Measurements from ENCODE around the gene SCD.

DNA sequence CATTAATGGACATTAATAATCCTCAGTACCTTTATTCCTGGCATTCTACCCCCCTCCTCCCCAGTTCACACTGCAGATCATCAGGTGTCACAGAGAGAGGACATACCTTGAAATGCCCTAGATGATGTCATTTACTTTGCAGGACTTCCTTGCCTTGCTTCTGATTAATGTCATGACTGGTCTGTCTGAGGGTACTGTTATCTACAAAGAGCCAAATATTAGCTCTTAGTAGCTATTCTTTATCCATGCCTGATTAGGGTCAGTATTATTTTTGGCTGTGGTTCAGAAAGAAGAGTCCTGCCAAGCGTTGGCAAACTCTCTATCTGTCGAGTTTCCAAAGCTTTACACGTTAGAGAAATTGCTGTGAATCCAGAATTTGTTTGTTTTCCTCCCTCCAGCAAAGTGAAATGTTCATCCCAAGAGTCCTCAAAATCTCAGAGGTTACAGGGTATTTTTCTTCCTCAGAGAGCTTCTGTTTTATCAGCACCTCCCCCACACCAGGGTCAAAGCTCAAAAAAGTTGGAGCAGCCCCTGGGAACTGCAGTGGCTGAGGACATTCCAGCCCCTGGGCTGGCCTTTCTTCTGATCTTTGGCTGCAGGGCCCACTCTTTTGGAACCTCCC lies 12.6 kb downstream of the SCD start:
- TF ChIP-seq, protein P1, sequence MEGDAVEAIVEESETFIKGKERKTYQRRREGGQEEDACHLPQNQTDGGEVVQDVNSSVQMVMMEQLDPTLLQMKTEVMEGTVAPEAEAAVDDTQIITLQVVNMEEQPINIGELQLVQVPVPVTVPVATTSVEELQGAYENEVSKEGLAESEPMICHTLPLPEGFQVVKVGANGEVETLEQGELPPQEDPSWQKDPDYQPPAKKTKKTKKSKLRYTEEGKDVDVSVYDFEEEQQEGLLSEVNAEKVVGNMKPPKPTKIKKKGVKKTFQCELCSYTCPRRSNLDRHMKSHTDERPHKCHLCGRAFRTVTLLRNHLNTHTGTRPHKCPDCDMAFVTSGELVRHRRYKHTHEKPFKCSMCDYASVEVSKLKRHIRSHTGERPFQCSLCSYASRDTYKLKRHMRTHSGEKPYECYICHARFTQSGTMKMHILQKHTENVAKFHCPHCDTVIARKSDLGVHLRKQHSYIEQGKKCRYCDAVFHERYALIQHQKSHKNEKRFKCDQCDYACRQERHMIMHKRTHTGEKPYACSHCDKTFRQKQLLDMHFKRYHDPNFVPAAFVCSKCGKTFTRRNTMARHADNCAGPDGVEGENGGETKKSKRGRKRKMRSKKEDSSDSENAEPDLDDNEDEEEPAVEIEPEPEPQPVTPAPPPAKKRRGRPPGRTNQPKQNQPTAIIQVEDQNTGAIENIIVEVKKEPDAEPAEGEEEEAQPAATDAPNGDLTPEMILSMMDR (conservative IDR thresholded peaks at IDR 0.05; ENCODE audit: low read depth in 2 of 2), result no peak
- TF ChIP-seq EZH2 (IDR thresholded peaks at IDR 0.05; ENCODE audit: low read depth, unreplicated experiment), result no peak
- TF ChIP-seq, protein P2, sequence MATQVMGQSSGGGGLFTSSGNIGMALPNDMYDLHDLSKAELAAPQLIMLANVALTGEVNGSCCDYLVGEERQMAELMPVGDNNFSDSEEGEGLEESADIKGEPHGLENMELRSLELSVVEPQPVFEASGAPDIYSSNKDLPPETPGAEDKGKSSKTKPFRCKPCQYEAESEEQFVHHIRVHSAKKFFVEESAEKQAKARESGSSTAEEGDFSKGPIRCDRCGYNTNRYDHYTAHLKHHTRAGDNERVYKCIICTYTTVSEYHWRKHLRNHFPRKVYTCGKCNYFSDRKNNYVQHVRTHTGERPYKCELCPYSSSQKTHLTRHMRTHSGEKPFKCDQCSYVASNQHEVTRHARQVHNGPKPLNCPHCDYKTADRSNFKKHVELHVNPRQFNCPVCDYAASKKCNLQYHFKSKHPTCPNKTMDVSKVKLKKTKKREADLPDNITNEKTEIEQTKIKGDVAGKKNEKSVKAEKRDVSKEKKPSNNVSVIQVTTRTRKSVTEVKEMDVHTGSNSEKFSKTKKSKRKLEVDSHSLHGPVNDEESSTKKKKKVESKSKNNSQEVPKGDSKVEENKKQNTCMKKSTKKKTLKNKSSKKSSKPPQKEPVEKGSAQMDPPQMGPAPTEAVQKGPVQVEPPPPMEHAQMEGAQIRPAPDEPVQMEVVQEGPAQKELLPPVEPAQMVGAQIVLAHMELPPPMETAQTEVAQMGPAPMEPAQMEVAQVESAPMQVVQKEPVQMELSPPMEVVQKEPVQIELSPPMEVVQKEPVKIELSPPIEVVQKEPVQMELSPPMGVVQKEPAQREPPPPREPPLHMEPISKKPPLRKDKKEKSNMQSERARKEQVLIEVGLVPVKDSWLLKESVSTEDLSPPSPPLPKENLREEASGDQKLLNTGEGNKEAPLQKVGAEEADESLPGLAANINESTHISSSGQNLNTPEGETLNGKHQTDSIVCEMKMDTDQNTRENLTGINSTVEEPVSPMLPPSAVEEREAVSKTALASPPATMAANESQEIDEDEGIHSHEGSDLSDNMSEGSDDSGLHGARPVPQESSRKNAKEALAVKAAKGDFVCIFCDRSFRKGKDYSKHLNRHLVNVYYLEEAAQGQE (IDR thresholded peaks at IDR 0.05; ENCODE audit: unreplicated experiment), result no peak
- TF ChIP-seq STAT1 (IDR thresholded peaks at IDR 0.05; ENCODE audit: unreplicated experiment), result no peak
- no peak for TF ChIP-seq ZNF114 (CRISPR knock-in tag; IDR thresholded peaks at IDR 0.05)
- no peak for TF ChIP-seq CREB1 (CRISPR knock-in tag; IDR thresholded peaks at IDR 0.05; ENCODE audit: low read depth)

All from GM23338 (cell line).